ENCODE results near the gene MRPS7.
A peak's percentile ranks its signal among the peaks of the same experiment; 100 is the strongest.
"Not testable (repeated sequence)": the region's sequence is repeated elsewhere in the genome, so short reads cannot be mapped to it uniquely, and the experiment has no call there.

Gene MRPS7

DNA sequence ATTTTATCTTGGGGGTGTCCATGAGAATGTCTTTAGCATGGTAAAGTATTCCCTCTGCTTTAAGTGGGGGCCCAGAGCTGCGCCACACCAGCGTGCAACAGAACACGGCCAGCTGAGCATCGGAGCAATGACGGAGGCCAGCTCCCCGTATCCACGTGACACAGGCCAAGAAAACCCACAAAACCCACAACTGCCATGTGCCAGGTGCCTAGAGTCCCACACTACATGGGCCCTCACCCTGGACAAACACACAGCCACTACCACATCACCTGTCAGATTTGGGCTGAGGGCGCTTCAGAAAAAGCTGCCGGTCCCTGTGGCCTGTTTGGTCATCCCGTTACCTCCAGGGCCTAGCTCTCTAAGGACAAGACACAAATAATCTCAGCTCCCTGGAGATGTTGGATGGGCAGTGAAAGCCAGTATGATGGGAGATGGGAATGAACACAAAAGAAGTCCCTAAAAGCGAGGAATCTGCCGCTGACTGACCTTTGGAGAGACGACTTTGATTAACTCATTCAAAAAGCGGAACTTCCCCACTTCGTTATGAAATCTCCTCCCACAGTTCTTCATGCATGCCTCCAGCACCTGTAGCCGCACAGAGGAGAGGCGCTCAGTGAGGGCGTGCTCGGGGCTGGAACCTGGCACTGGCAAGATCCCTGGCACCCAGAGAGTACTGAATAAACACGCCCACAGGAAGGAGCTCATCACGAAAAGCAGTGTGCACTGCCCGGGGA lies 17.4 kb upstream of the MRPS7 start:
- no peak for DNase-seq

DNA sequence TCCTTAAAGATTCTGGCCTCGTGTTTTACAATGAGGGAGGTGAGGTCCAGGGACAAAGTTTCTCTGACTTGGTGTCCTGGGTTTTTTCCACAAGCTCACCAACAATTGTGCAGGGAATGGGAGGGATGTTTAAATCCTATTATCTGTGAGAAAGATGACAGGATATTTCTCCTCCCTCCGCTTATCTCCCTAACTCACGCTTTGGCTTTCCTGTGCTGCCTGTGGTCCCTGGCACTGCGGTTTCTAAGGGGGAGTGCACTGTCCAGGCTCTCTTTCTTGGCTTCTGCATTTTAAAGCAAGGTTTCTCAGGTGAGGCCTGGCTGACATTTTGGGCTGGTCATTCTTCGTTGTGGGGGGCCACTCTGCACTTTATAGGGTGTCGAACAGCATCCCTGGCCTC lies 16.7 kb upstream of the MRPS7 start:
- DNase-seq, result no peak

DNA sequence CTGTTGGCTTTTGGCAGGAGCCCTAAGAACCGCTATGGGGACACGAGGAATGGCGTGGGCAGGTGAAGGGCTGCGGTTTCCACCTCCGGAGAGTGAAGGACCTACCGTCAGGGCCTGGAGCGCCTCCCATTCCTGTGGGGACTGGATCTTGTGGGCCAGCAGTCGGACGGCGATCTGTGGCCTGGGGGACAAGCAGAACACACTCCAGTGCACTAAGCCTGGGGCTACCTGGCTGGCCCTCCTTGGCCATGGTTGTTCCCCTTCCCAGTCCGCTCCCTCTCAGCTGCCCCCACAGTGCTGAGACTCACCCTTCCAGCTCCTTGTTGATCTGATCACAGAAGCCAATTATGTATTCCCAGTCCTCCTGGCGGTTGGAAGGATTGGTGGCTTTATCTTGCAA lies 15.3 kb upstream of the MRPS7 start:
- DNase-seq, result no peak

DNA sequence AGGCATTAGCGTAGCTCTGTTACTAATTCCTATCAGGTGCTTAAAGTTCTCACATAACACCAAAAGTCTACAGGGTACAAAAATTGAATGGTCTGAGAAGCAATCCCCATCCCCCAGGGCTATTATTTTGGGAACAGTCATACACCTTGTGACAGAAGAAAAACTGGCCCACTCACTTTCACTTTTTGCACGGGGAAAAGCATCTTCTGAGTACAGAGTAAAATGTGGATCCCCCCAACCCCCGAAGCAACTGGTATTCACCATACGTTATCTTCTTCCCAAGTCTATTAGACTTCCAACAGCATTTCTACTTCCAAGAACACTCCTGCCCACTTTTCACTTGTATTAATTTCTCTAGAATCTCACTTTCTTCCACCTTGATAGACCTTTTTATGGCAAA lies 12.1 kb upstream of the MRPS7 start:
- no peak for DNase-seq

DNA sequence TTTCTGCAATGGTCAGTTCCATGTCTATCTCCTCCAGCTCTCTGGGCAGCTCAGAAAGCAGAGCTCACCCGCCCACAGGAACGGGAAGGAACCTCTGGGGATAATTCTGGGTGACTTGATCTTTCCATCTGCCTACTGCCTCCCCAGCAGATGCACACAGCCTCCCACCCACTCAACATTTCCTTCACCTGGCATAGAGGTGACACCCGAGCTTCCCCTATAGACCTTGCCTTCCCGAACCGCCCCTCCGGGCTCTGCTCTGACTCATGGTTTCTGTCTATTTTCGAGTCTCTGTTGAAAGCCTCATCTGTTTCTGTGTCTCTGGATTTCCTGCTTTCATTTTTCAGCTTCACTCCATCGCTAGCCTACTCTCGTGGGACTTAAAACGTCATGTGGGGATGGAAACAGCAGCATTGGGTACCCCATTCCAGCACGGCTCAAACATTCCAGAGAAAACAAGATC lies 11.6 kb upstream of the MRPS7 start:
- peak; percentile 14 to 48 (median 42) for DNase-seq

DNA sequence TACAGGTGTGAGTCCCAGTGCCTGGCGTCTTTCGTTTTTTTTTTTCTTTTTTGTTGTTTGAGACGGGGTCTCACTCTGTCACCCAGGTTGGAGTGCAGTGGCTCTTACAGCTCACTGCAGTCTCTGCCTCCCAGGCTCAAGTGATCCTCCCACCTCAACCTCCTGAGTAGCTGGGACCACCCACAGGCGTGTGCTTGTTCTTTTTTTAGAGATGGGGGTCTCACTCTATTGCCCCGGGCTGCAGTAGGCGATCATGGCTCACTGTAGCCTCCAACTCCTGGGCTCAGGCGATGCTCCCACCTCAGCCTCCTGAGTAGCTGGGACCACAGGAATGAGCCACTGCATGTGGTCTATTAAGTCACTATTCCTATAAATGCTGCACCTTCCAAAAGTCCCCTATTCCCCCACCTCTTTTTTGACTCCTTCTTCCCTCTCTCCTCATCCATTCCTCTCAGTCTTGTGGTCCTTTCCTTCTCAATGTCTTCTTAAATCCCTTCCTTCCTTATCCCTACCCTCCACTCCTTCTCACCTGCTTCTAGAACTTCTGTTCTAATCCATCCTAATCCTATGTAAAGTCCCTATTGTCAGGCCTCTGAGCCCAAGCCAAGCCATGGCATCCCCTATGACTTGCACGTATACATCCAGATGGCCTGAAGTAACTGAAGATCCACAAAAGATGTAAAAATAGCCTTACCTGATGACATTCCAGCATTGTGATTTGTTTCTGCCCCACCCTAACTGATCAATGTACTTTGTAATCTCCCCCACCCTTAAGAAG lies 9.5 kb upstream of the MRPS7 start:
- DNase-seq, result no peak

DNA sequence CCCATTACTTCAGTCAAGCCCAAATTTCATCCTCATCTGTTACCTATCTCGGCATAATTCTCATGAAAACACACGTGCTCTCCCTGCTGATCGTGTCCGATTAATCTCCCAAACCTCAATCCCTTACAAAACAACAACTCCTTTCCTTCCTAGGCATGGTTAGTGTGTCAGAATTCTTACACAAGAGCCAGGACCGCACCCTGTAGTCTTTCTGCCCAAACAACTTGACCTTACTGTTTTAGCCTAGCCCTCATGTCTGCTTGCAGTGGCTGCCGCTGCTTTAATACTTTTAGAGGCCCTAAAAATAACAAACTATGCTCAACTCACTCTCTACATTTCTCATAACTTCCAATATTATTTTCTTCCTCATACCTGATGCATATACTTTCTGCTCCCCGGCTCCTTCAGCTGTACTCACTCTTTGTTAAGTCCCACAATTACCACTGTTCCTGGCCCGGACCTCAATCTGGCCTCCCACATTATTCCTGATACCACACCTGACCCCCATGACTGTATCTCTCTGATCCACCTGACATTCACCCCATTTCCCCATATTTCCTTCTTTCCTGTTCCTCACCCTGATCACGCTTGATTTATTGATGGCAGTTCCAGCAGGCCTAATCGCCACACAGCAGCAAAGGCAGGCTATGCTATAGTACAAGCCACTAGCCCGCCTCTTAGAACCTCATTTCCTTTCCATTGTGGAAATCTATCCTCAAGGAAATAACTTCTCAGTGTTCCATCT lies 5.6 kb upstream of the MRPS7 start:
- not testable (repeated sequence) for DNase-seq

DNA sequence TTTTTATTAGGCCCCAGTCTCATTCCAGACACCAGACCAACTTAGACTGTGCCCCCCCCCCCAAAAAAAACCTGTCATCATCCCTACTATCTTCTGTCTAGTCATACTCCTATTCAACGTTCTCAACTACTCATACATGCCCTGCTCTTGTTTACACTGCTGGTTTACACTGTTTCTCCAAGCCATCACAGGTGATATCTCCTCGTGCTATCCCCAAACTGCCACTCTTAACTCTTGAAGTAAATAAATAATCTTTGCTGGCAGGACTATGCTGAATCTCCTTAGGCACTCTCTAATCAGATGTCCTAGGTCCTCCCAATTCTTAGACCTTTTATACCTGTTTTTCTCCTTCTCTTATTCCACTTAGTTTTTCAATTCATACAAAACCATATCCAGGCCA lies 4.5 kb upstream of the MRPS7 start:
- not testable (repeated sequence) for DNase-seq

DNA sequence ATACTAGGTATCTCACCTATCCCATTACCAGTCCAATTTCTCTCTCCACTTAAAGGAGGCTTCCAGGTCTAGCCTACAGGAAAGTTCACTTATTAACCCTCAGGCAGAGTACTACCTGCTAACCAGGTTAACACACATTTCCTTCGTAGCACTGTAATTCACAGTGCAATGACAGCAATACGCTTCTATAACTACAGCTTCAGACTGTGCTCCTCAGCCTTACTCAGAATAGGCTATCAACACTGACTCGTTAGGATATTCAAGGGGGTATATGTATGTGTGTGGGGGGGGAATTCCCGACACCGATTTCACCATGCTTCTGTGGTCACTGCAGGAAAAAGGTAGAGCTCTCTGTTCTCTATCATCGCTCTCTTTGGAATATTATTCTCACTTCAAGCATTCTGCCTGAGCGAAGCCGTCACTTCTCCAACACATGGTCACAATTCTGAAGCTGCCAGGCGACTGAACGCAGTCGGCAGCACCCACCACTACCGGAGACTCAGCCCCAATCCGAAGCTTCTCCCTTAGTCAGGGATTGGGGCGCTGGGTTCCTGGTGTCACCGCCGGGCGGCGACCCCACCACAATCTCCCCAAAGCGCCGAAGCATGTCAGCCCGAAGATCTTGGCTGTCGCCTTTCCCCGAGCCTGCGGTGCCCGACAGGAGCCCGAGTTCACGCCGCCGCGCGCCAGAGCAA lies 891 bp upstream of the MRPS7 start:
- DNase-seq, result peak in 1 of 4 experiments; percentile 66

DNA sequence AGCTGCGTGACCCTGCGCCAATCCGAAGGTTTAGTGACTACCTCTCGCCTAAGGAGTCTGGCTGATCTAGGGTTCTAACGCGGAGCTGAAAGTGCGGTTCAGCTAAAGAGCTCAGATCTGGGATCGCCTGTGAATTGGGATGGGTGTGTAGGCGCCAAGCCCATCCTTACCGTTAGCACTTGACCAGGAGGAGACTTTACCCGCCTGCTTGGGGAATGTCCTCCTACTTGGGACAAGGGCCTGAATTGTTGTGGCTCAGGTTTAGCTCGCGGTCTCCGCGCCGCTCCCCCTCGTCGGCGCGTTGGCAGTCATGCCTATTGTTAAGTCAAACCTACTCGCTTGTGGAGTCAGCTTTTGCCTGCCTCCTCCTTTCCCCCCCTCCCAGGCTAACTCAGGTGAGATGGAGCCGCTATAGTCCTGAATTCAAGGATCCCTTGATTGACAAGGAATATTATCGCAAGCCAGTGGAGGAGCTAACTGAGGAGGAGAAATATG lies 480 bp downstream of the MRPS7 start:
- no peak for DNase-seq

DNA sequence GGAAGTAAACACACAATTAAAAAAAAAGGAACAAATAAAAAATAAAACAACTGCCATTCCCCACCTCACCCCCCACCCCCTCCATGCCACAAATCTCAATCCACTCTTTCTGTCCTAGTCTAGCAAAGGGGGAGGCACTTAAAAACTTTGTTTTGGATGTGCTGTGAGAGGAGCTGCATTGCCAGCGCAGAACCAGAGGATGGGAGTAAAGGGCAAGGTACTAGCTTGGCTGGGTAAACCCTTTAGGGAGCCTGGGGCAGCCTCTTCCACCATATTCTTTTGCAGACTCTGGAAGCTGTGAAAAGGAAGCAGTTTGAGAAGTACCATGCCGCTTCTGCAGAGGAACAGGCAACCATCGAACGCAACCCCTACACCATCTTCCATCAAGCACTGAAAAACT lies 1.4 kb downstream of the MRPS7 start:
- DNase-seq, result no peak

DNA sequence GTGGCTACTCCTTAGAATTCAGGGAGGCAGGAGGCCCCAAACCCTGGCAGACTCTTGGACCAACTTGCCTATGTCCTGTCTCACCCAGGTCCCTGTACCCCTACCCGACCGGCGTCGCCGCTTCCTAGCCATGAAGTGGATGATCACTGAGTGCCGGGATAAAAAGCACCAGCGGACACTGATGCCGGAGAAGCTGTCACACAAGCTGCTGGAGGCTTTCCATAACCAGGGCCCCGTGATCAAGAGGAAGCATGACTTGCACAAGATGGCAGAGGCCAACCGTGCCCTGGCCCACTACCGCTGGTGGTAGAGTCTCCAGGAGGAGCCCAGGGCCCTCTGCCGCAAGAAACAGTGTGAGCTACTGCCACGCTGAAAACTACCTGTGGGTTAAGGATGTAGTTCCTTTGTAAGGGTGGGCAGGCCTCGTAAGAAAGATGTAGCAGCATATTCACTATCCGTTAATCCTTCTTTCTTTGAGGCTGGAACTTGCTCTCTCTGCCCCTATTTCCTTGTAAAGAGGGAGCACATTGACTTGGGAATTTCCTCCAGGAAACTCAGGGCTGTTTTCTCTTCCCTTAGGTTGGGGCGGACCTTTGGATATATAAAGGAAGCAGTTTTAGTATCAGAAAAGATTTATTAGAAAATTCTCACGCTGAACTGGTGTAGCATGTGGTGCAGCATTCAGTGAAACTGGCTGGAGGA lies 4.1 kb downstream of the MRPS7 start:
- no peak for DNase-seq

DNA sequence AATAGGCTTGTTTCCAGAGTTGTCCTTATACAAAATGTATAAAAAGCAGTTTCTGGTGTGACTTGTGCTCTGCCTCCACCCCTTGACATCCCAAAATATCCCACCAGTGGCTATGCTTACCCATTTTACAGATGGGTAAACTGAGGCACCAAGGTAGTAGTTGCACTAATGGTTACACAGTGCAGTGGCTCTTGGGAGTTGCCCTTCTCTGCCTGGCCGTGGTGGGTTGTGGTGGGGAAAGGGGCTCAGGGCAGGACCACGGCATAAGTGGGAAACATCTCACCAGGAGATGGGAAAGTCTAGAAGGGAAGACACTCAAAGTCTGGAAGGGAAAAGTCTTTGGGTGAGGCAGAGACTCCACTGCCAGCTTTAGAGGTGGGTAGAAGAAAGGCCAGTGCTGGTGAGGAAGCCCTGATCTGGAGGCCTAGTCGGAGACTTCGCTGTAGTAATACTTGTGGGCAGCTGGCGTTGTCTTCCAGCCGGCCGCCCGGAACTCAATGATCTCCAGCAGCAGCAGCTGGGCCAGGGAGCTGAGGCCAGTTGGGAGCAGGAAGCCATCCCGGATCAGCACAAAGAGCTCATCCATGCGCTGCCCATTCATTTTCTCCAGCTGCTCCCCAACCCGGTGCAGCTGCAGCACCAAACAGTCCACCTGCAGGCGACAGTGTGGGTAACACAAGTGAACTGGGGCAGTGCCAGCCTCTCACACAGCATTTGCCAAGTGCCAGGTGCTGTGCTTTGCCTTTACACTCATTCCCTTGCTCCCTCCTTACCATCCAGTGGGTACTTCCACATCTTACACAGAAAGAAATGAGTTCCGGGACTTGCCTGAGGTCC lies 4.9 kb downstream of the MRPS7 start:
- no peak for DNase-seq

DNA sequence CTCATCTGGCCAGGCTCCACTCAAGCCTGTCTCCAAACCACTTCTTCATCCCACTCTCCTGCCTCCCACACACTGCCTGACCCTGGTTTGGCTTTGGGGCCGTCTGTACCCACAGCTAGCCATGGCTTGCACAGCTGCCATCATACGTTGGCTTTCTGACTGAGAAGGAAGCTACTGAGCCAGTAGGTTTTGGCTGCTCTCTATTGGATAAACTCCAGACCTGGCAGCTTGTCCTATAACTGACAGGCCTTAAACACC lies 5.4 kb downstream of the MRPS7 start:
- DNase-seq, result no peak

DNA sequence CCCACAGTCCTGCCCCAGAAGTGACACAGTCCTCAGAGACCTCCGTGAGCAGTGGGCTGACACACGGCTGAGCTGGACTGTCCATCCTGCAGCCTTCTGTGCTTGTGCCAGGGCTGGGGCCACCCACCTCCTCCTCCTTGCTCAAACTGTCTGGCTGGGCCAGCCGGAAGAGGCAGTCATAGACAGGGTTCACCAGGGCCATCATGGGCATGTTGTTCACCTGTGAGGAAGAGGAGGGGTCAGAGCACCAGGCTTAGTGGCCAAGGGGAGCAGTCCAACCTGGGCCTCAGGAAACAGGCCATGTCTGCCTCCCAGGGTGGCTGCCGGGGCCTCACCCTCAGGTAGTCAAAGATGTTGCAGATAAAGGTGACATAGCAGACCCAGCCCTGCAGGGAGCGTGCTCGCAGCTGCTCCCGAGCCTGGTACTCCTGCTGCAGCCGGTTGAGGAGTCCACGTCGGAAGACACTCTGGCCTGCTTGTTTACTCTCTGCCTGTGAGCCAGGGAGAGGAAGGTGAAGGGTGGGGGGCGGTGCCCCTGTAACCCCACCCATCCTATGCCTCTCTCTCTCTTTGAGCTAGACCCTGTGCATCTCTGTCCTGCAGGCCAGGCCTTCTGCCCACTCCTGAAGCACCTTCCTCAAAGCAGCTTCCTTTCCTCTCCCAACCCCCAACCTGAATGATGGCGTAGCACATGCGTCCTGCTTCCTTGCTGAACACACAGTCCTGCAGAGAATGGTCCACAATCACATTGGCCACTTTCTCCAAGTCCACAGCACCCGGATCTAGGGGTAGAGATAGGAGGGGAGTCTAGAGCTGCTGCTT lies 5.9 kb downstream of the MRPS7 start:
- DNase-seq, result no peak

DNA sequence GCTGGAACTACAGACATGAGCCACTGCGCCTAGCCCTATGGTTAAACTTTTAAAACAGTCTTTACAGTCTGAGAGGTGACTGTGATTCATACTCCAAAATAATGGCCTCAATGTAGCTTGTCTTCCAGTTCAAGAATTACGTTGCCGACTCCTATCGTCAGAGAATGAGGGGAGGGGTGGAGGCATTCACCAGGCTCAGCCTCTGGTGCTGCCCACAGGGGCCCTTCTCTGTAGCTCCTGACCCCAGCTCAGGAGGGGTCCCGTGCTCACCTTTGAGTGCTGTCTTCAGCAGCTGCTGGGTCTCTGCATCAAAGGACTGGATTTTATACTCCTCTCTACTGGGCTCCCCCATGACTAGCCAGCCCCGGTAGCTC lies 8.2 kb downstream of the MRPS7 start:
- DNase-seq, result no peak

DNA sequence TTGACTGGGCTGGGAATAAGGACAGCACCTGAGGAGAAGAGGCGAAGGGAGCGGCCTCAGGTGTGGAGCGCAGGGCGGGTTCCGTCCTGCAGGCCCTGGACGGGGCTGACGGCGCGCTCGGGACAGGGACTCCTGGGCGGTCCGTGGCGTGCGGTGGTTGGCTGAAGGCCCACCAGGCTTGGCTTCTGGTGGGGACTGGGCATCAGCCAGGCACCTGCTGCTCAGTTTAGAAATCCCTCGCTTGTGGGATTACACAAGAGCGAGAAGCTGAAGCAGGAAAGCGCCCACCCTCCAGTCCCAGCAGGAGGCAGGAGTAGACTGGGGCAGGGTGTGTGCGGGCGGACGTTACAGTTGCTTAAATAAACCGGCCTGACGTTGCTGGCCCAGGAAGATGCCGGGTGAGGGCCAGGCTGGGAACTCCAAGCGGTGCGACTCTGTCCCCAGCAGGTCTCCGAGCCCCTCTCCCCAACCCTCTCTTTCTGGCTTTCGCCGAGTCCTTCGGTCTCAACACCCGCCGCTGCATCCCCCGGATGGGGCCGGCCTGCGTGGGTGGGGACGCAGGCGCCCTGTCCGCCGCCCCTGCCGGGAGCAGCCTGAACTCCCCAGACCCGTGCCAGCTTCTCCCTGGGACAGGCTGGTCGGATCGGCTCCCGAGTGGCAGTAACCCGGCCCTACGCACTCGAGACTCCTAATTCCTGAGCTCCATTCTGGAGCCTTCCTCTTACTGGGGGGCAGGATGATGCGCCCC lies 8.7 kb downstream of the MRPS7 start:
- DNase-seq, result peak in 3 of 4 experiments; percentile 42 to 46 (median 46)

DNA sequence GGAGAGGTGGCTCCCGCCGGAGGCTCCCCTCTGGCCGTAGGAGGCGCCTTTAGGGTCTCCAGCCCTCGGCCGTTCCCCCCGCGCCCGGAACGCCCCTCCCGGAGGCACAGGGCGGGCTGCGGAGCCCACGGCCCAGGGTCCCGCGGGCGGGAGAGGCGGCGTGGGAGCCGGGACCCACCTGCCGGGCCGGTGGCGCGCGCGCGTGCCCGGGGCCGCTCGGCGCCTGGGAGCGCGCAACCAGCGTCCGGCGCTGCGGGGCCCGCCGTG lies 9.2 kb downstream of the MRPS7 start, which contains the start of gene MIF4GD:
Gene MIF4GD, minus strand, starts transcription at position 266 of the 267 bp plus-strand sequence. CDS start 1,036 bp downstream, outside the sequence.
- DNase-seq, result no peak

DNA sequence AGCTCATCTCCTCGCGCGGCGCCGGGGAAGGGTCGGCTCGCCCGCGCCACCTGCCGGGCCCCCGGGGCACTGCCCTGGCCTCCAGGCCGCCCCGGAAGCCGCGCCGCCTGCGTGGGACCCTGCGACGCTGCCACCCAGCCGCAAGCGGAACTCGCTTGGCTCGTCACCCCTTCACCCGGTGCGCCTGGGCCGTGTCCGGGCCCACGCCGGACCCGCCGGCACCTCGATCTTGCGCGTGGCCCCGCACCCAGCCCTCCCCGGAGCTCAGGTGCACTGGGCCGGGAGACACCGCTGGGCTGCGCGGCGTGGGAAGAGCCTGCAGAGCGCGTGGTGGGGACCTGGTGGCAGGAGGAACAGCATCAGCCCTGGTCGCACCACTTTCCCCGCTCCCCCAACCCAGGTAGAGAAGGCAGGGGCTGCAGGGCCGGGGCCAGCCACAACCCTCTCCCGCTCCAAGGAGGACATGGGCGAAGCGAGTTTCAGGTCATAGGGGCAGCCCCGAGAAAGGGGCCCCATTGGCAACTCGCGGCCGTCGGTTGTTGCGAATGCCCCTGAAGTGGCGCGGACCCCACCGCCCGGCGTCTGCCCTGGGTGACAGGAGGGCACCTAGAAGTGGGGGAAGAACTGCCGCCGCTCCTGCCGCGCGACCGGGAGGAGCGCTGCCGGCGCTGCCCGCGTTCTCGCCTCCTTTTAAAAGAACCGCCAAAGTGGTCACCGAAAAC lies 9.7 kb downstream of the MRPS7 start:
- peak; percentile 66 to 87 (median 72) for DNase-seq
